BLaER1 treated with 17β-estradiol and CSF1 and Interleukin-3, amounts not matched to agents 10 nM and 100 nM (cell line): ENCODE results near the gene AP3M1.

Experiments
- H3K27ac ChIP-seq, 11 experiments: shearing (Covaris generic); formaldehyde crosslinking; 2 replicates each; pipeline ENCODE4 v1.8.1; 2022
- H3K27me3 ChIP-seq, 11 experiments: shearing (Covaris generic); formaldehyde crosslinking; 2 replicates each; pipeline ENCODE4 v1.8.1; 2022
- H3K36me3 ChIP-seq, 11 experiments: shearing (Covaris generic); formaldehyde crosslinking; 2 replicates each; pipeline ENCODE4 v1.8.1; 2022
- H3K4me1 ChIP-seq, 10 experiments: shearing (Covaris generic); formaldehyde crosslinking; 2 replicates each; pipeline ENCODE4 v1.8.1; 2022
- H3K4me2 ChIP-seq, 11 experiments: shearing (Covaris generic); formaldehyde crosslinking; 2 replicates each; pipeline ENCODE4 v1.8.1; 2022
- H3K4me3 ChIP-seq, 10 experiments: shearing (Covaris generic); formaldehyde crosslinking; 2 replicates each; pipeline ENCODE4 v1.8.1; 2022
- H3K9ac ChIP-seq, 11 experiments: shearing (Covaris generic); formaldehyde crosslinking; 2 replicates each; pipeline ENCODE4 v1.8.1; 2022
- H3K9me3 ChIP-seq, 11 experiments: shearing (Covaris generic); formaldehyde crosslinking; replicated peaks in 1 of 11; 2 replicates each; pipeline ENCODE4 v1.8.1; 2022
- H4K20me1 ChIP-seq, 11 experiments: shearing (Covaris generic); formaldehyde crosslinking; 2 replicates each; pipeline ENCODE4 v1.8.1; 2022
- Cebpa-rat ChIP-seq, 11 experiments: shearing (Covaris generic); IDR thresholded peaks; 2 replicates each; pipeline ENCODE4 v1.8.1; 2022

The AP3M1 gene

GRCh38 chr10:74186678-74187077, 36.0 kb upstream of the AP3M1 start:
- H3K4me3 ChIP-seq: no peak overlapping the region
- H4K20me1 ChIP-seq: peaks cover 0 to 96% (median 24%) of the 10 kb centered on the region in 11 experiments; a peak in 15 of 22 replicates
- H3K36me3 ChIP-seq: peaks cover 0 to 24% (median 3%) of the 10 kb centered on the region in 11 experiments; a peak in 3 of 22 replicates
- no peak overlapping the region for H3K9ac ChIP-seq
- peaks cover 18 to 38% (median 29%) of the 10 kb centered on the region in 10 experiments for H3K4me1 ChIP-seq
- no peak overlapping the region for H3K27ac ChIP-seq
- H3K9me3 ChIP-seq: no peaks in the 10 kb centered on the region
- TF ChIP-seq Cebpa-rat (IDR thresholded peaks at IDR 0.05): no peak
- H3K27me3 ChIP-seq: no peaks in the 10 kb centered on the region
- H3K4me2 ChIP-seq: no peak overlapping the region

GRCh38 chr10:74179111-74179710, 28.6 kb upstream of the AP3M1 start:
- TF ChIP-seq Cebpa-rat (IDR thresholded peaks at IDR 0.05): no peak
- Histone ChIP-seq H3K4me2 (peak overlapping the region; percentile 75 to 97 (median 92); a peak in 20 of 22 replicates), H3K4me3 (peak overlapping the region in 2 of 10 experiments; percentile 4 to 6; a peak in 1 of 20 replicates), H3K36me3 (peaks cover 0 to 21% (median 4%) of the 10 kb centered on the region in 11 experiments; a peak in 6 of 22 replicates), H4K20me1 (peaks cover 0 to 42% (median 10%) of the 10 kb centered on the region in 11 experiments; a peak in 10 of 22 replicates), H3K27me3 (no peaks in the 10 kb centered on the region), H3K9me3 (no peaks in the 10 kb centered on the region), H3K4me1 (peaks cover 30 to 46% (median 39%) of the 10 kb centered on the region in 10 experiments), H3K27ac (no peak overlapping the region), H3K9ac (no peak overlapping the region)

- Histone ChIP-seq H3K36me3 (peaks cover 0 to 16% (median 1%) of the 10 kb centered on the region in 11 experiments; a peak in 6 of 22 replicates), H3K27ac (no peak overlapping the region), H3K4me1 (peaks cover 30 to 51% (median 43%) of the 10 kb centered on the region in 10 experiments), H3K27me3 (no peaks in the 10 kb centered on the region), H4K20me1 (peaks cover 0 to 32% (median 6%) of the 10 kb centered on the region in 11 experiments; a peak in 8 of 22 replicates), H3K4me2 (peak overlapping the region; percentile 75 to 97 (median 92)), H3K9me3 (no peaks in the 10 kb centered on the region), H3K9ac (peak overlapping the region in 4 of 11 experiments; percentile 86 to 88 (median 86); a peak in 7 of 22 replicates), H3K4me3 (peak overlapping the region; percentile 26 to 93 (median 76); a peak in 15 of 20 replicates)
- TF ChIP-seq Cebpa-rat (IDR thresholded peaks at IDR 0.05): no peak
Observed at GRCh38 chr10:74178042-74178791, 27.6 kb upstream of the AP3M1 start.

GRCh38 chr10:74177140-74177677, 26.6 kb upstream of the AP3M1 start:
- peak overlapping the region; percentile 75 to 97 (median 92) for H3K4me2 ChIP-seq
- peak overlapping the region; percentile 84 to 94 (median 89) for H3K9ac ChIP-seq
- peaks cover 0 to 8% (median 0%) of the 10 kb centered on the region in 11 experiments; a peak in 6 of 22 replicates for H3K36me3 ChIP-seq
- no peaks in the 10 kb centered on the region for H3K27me3 ChIP-seq
- peak overlapping the region; percentile 79 to 93 (median 87) for H3K27ac ChIP-seq
- TF ChIP-seq Cebpa-rat (IDR thresholded peaks at IDR 0.05): no peak
- H3K4me1 ChIP-seq: peaks cover 32 to 52% (median 43%) of the 10 kb centered on the region in 10 experiments
- H4K20me1 ChIP-seq: peaks cover 0 to 22% (median 0%) of the 10 kb centered on the region in 11 experiments; a peak in 5 of 22 replicates
- H3K4me3 ChIP-seq: peak overlapping the region; percentile 70 to 93 (median 76)
- H3K9me3 ChIP-seq: no peaks in the 10 kb centered on the region

GRCh38 chr10:74176380-74177139, 25.9 kb upstream of the AP3M1 start:
- no peak for TF ChIP-seq Cebpa-rat (IDR thresholded peaks at IDR 0.05)
- H3K4me3 ChIP-seq: peak overlapping the region; percentile 70 to 93 (median 76)
- peak overlapping the region; percentile 84 to 94 (median 89) for H3K9ac ChIP-seq
- H3K27me3 ChIP-seq: no peaks in the 10 kb centered on the region
- no peaks in the 10 kb centered on the region for H3K9me3 ChIP-seq
- H3K27ac ChIP-seq: peak overlapping the region; percentile 79 to 93 (median 87)
- H3K4me2 ChIP-seq: peak overlapping the region; percentile 83 to 97 (median 92)
- H3K4me1 ChIP-seq: peaks cover 31 to 54% (median 44%) of the 10 kb centered on the region in 10 experiments
- peaks cover 0 to 16% (median 0%) of the 10 kb centered on the region in 11 experiments; a peak in 3 of 22 replicates for H4K20me1 ChIP-seq
- H3K36me3 ChIP-seq: peaks cover 0 to 10% (median 0%) of the 10 kb centered on the region in 11 experiments; a peak in 6 of 22 replicates

- no peaks in the 10 kb centered on the region for H3K9me3 ChIP-seq
- H4K20me1 ChIP-seq: peaks cover 0 to 13% (median 0%) of the 10 kb centered on the region in 11 experiments; a peak in 2 of 22 replicates
- H3K9ac ChIP-seq: peak overlapping the region; percentile 84 to 94 (median 89)
- H3K27me3 ChIP-seq: no peaks in the 10 kb centered on the region
- H3K4me2 ChIP-seq: peak overlapping the region; percentile 83 to 97 (median 92)
- peaks cover 33 to 58% (median 44%) of the 10 kb centered on the region in 10 experiments for H3K4me1 ChIP-seq
- TF ChIP-seq Cebpa-rat (IDR thresholded peaks at IDR 0.05): no peak
- peak overlapping the region; percentile 70 to 93 (median 76) for H3K4me3 ChIP-seq
- H3K36me3 ChIP-seq: peaks cover 0 to 10% (median 0%) of the 10 kb centered on the region in 11 experiments; a peak in 6 of 22 replicates
- peak overlapping the region; percentile 79 to 93 (median 87) for H3K27ac ChIP-seq
Observed at GRCh38 chr10:74175510-74176379, 25.1 kb upstream of the AP3M1 start.

GRCh38 chr10:74174521-74174920, 23.9 kb upstream of the AP3M1 start:
- Histone ChIP-seq H3K9ac (no peak overlapping the region), H3K4me2 (no peak overlapping the region), H3K4me3 (no peak overlapping the region), H4K20me1 (peaks cover 0 to 13% (median 0%) of the 10 kb centered on the region in 11 experiments; a peak in 2 of 22 replicates), H3K36me3 (peaks cover 0 to 8% (median 0%) of the 10 kb centered on the region in 11 experiments; a peak in 6 of 22 replicates), H3K9me3 (no peaks in the 10 kb centered on the region), H3K27ac (0 out of 22 replicates have a peak overlapping the region, but pooled peaks of 1 of the 11 experiments have one; percentile 87), H3K4me1 (peaks cover 39 to 67% (median 50%) of the 10 kb centered on the region in 10 experiments), H3K27me3 (no peaks in the 10 kb centered on the region)
- TF ChIP-seq Cebpa-rat (IDR thresholded peaks at IDR 0.05): no peak
